ENCODE measurements around the gene NTSR2.

NTSR2 gene

GRCh38 chr2:11659851-11660250 lies 10.1 kb downstream of the NTSR2 start:
- Histone ChIP-seq H2AK5ac (ENCODE audit: low read length, severe bottlenecking) (no peak overlapping the region), H4K8ac (ENCODE audit: low read length) (no peak overlapping the region), H3K23ac (ENCODE audit: low read length in 2 of 2) (no peak overlapping the region), H3K27ac (ENCODE audit: low read length, poor library complexity, severe bottlenecking) (no peak overlapping the region), H2BK120ac (ENCODE audit: low read depth, low read length) (no peak overlapping the region), H4K91ac (ENCODE audit: low read length) (no peak overlapping the region), H3K4ac (ENCODE audit: low read depth in 1 of 2, low read length in 2 of 2) (no peak overlapping the region), H3K4me1 (ENCODE audit: control insufficient read depth, insufficient read depth, low read depth, low read length) (no peaks in the 10 kb centered on the region), H3K9me3 (ENCODE audit: control insufficient read depth, low read length) (peaks cover 14% of the 10 kb centered on the region), H3K36me3 (ENCODE audit: control insufficient read depth in 1 of 2, insufficient read depth in 2 of 2, low read depth in 1 of 2, low read length in 2 of 2) (no peaks in the 10 kb centered on the region), H2BK15ac (ENCODE audit: low read depth, poor library complexity, severe bottlenecking) (no peak overlapping the region), H3K79me1 (replicated peaks; ENCODE audit: low read length, poor library complexity, severe bottlenecking) (no peaks in the 10 kb centered on the region), H3K9ac (ENCODE audit: low read length) (no peak overlapping the region), H3K4me2 (ENCODE audit: low read length, poor library complexity, severe bottlenecking) (no peak overlapping the region), H2AFZ (ENCODE audit: low read depth, low read length) (no peak overlapping the region), H2BK5ac (ENCODE audit: low read depth, low read length, poor library complexity, severe bottlenecking) (no peak overlapping the region), H2BK12ac (ENCODE audit: low read length in 2 of 2) (no peak overlapping the region), H3K27me3 (ENCODE audit: control insufficient read depth in 1 of 2, insufficient read depth in 1 of 2, low read length in 2 of 2) (peaks cover 30 to 54% of the 10 kb centered on the region in 2 experiments), H3K18ac (ENCODE audit: low read depth in 1 of 2, low read length in 2 of 2) (no peak overlapping the region), H3K4me3 (ENCODE audit: insufficient read depth in 1 of 2, low read depth in 1 of 2, low read length in 2 of 2) (no peak overlapping the region), H3K14ac (ENCODE audit: low read length in 2 of 2) (no peak overlapping the region)
- no peak for DNase-seq
- WGBS, result 90% methylated on average over 10 of the region's 10 CpGs

DNA sequence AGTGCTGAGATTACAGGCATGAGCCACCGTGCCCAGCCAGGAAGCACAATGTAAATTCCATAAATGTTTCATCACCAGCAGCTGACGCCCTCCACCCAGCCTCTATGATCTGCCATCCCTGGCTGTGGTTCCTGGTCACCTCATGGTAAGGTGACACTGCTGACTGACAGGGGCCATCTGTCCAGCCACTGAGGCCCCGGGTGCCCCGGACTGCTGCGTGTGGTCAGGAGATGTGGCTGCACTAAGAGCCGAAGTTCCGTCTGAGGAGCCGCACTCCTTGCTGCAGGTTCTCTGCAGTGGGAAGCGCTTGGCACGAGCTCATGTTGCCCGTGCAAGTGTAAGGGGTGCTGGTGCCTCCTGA lies 10.9 kb downstream of the NTSR2 start:
- no peak overlapping the region for H3K23ac ChIP-seq (ENCODE audit: low read length in 2 of 2)
- 91% methylated on average over 11 of the region's 11 CpGs for WGBS

DNA sequence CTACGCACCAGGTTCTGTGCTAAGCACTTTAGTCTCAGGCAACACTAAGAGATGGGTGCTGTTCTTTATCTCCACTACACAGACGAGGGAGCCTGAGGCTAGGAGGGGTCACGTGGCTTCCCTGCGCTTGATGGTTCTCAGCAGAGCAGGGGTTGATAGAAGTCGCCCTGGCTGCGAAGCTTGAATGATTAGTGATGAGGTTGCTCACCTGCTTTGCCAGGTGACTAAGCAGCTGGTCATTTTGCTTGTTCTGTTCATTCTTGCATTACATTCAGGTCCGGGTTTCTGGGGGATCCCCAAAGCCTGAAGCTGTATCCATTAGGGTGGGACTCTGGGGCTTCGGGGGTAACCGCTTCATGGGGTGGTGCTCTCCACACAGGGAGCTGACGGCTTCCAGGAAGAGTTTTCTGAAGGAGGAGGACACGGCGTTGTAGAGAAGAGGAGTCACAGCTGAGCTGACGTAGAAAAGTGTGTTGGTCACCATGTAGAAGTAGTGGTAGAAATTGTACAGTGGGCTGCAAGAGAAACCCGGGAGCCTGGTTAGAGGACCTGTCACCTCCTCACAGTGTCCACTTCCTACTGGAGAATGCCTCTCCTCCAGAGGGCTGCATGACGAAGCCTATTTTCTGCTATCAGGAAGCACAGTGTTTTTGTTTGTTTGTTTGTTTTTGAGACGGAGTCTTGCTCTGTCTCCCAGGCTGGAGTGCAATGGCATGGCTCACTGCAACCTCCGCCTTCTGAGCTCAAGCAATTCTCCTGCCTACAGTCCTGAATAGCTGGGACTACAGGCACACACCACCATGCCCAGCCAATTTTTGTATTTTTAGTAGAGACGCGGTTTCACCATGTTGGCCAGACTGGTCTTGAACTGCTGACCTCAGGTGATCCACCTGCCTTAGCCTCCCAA lies 11.5 kb downstream of the NTSR2 start:
- H3K36me3 ChIP-seq (ENCODE audit: control insufficient read depth in 1 of 2, insufficient read depth in 2 of 2, low read depth in 1 of 2, low read length in 2 of 2), result no peaks in the 10 kb centered on the region
- H3K27ac ChIP-seq (ENCODE audit: low read length, poor library complexity, severe bottlenecking), result no peak overlapping the region
- no peak overlapping the region for H3K23ac ChIP-seq (ENCODE audit: low read length in 2 of 2)
- H3K4me3 ChIP-seq (ENCODE audit: insufficient read depth in 1 of 2, low read depth in 1 of 2, low read length in 2 of 2), result no peak overlapping the region
- no peak overlapping the region for H2BK5ac ChIP-seq (ENCODE audit: low read depth, low read length, poor library complexity, severe bottlenecking)
- H3K4ac ChIP-seq (ENCODE audit: low read depth in 1 of 2, low read length in 2 of 2), result no peak overlapping the region
- H3K4me2 ChIP-seq (ENCODE audit: low read length, poor library complexity, severe bottlenecking), result no peak overlapping the region
- H3K27me3 ChIP-seq (ENCODE audit: control insufficient read depth in 1 of 2, insufficient read depth in 1 of 2, low read length in 2 of 2), result peaks cover 29 to 52% of the 10 kb centered on the region in 2 experiments
- no peak overlapping the region for H3K14ac ChIP-seq (ENCODE audit: low read length in 2 of 2)
- no peak overlapping the region for H4K91ac ChIP-seq (ENCODE audit: low read length)
- no peak overlapping the region for H2BK12ac ChIP-seq (ENCODE audit: low read length in 2 of 2)
- no peak overlapping the region for H3K9ac ChIP-seq (ENCODE audit: low read length)
- H2AFZ ChIP-seq (ENCODE audit: low read depth, low read length), result no peak overlapping the region
- no peak for DNase-seq
- H4K8ac ChIP-seq (ENCODE audit: low read length), result no peak overlapping the region
- H2BK120ac ChIP-seq (ENCODE audit: low read depth, low read length), result no peak overlapping the region
- H3K9me3 ChIP-seq (ENCODE audit: control insufficient read depth, low read length), result peaks cover 14% of the 10 kb centered on the region
- H3K4me1 ChIP-seq (ENCODE audit: control insufficient read depth, insufficient read depth, low read depth, low read length), result no peaks in the 10 kb centered on the region
- no peaks in the 10 kb centered on the region for H3K79me1 ChIP-seq (replicated peaks; ENCODE audit: low read length, poor library complexity, severe bottlenecking)
- H2AK5ac ChIP-seq (ENCODE audit: low read length, severe bottlenecking), result no peak overlapping the region
- no peak overlapping the region for H3K18ac ChIP-seq (ENCODE audit: low read depth in 1 of 2, low read length in 2 of 2)
- no peak overlapping the region for H2BK15ac ChIP-seq (ENCODE audit: low read depth, poor library complexity, severe bottlenecking)
- WGBS, result 85% methylated on average over 18 of the region's 19 CpGs

More for the DNA sequence above, 10.9 kb downstream of the NTSR2 start:
- no peak overlapping the region for H2AFZ ChIP-seq (ENCODE audit: low read depth, low read length)
- no peak overlapping the region for H3K18ac ChIP-seq (ENCODE audit: low read depth in 1 of 2, low read length in 2 of 2)
- H3K27me3 ChIP-seq (ENCODE audit: control insufficient read depth in 1 of 2, insufficient read depth in 1 of 2, low read length in 2 of 2), result peaks cover 29 to 52% of the 10 kb centered on the region in 2 experiments
- no peak overlapping the region for H3K9ac ChIP-seq (ENCODE audit: low read length)
- no peak overlapping the region for H4K8ac ChIP-seq (ENCODE audit: low read length)
- no peak overlapping the region for H3K4me2 ChIP-seq (ENCODE audit: low read length, poor library complexity, severe bottlenecking)
- no peaks in the 10 kb centered on the region for H3K79me1 ChIP-seq (replicated peaks; ENCODE audit: low read length, poor library complexity, severe bottlenecking)
- H2BK120ac ChIP-seq (ENCODE audit: low read depth, low read length), result no peak overlapping the region
- H3K4me1 ChIP-seq (ENCODE audit: control insufficient read depth, insufficient read depth, low read depth, low read length), result no peaks in the 10 kb centered on the region
- H4K91ac ChIP-seq (ENCODE audit: low read length), result no peak overlapping the region
- no peak overlapping the region for H2BK15ac ChIP-seq (ENCODE audit: low read depth, poor library complexity, severe bottlenecking)
- no peak overlapping the region for H3K27ac ChIP-seq (ENCODE audit: low read length, poor library complexity, severe bottlenecking)
- no peak overlapping the region for H2AK5ac ChIP-seq (ENCODE audit: low read length, severe bottlenecking)
- peaks cover 14% of the 10 kb centered on the region for H3K9me3 ChIP-seq (ENCODE audit: control insufficient read depth, low read length)
- no peaks in the 10 kb centered on the region for H3K36me3 ChIP-seq (ENCODE audit: control insufficient read depth in 1 of 2, insufficient read depth in 2 of 2, low read depth in 1 of 2, low read length in 2 of 2)
- H2BK12ac ChIP-seq (ENCODE audit: low read length in 2 of 2), result no peak overlapping the region
- DNase-seq, result no peak
- H2BK5ac ChIP-seq (ENCODE audit: low read depth, low read length, poor library complexity, severe bottlenecking), result no peak overlapping the region
- H3K4me3 ChIP-seq (ENCODE audit: insufficient read depth in 1 of 2, low read depth in 1 of 2, low read length in 2 of 2), result no peak overlapping the region
- H3K4ac ChIP-seq (ENCODE audit: low read depth in 1 of 2, low read length in 2 of 2), result no peak overlapping the region
- H3K14ac ChIP-seq (ENCODE audit: low read length in 2 of 2), result no peak overlapping the region

DNA sequence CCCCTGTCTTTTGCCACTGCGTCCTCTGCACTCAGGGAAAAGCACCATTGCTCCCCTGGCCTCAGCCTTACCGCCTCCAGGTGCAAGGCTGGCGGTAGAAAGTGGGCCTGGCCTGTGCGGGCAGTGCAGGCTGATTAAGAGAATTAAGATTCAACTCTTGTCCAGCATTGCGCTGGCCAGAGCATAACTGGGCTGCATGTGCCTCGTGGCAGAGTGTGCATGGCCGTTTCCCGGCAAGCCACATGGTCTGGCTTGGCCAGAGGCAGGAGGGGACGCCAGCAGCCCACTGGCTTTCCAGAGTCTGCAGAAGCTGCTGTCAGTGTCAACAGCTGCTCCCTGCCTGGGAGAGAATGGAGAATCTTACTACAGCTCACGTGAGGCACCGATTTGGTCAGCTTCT lies 12.3 kb downstream of the NTSR2 start:
- no peak for DNase-seq

More for the DNA sequence above, 12.3 kb downstream of the NTSR2 start:
- 87% methylated on average over 11 of the region's 11 CpGs for WGBS
- Histone ChIP-seq H4K8ac (ENCODE audit: low read length) (no peak overlapping the region), H3K18ac (ENCODE audit: low read depth in 1 of 2, low read length in 2 of 2) (no peak overlapping the region), H4K91ac (ENCODE audit: low read length) (no peak overlapping the region), H3K4me2 (ENCODE audit: low read length, poor library complexity, severe bottlenecking) (no peak overlapping the region), H3K79me1 (replicated peaks; ENCODE audit: low read length, poor library complexity, severe bottlenecking) (no peaks in the 10 kb centered on the region), H2AFZ (ENCODE audit: low read depth, low read length) (no peak overlapping the region), H3K27ac (ENCODE audit: low read length, poor library complexity, severe bottlenecking) (no peak overlapping the region), H3K36me3 (ENCODE audit: control insufficient read depth in 1 of 2, insufficient read depth in 2 of 2, low read depth in 1 of 2, low read length in 2 of 2) (no peaks in the 10 kb centered on the region), H2BK120ac (ENCODE audit: low read depth, low read length) (no peak overlapping the region), H3K4me3 (ENCODE audit: insufficient read depth in 1 of 2, low read depth in 1 of 2, low read length in 2 of 2) (no peak overlapping the region), H3K4ac (ENCODE audit: low read depth in 1 of 2, low read length in 2 of 2) (no peak overlapping the region), H3K9ac (ENCODE audit: low read length) (no peak overlapping the region), H2BK15ac (ENCODE audit: low read depth, poor library complexity, severe bottlenecking) (no peak overlapping the region), H2AK5ac (ENCODE audit: low read length, severe bottlenecking) (no peak overlapping the region), H3K27me3 (ENCODE audit: control insufficient read depth in 1 of 2, insufficient read depth in 1 of 2, low read length in 2 of 2) (peaks cover 37 to 56% of the 10 kb centered on the region in 2 experiments), H3K4me1 (ENCODE audit: control insufficient read depth, insufficient read depth, low read depth, low read length) (no peaks in the 10 kb centered on the region), H2BK5ac (ENCODE audit: low read depth, low read length, poor library complexity, severe bottlenecking) (no peak overlapping the region), H2BK12ac (ENCODE audit: low read length in 2 of 2) (no peak overlapping the region), H3K14ac (ENCODE audit: low read length in 2 of 2) (no peak overlapping the region), H3K9me3 (ENCODE audit: control insufficient read depth, low read length) (peaks cover 10% of the 10 kb centered on the region), H3K23ac (ENCODE audit: low read length in 2 of 2) (no peak overlapping the region)

Measured in mesenchymal stem cell (in vitro differentiated cells and primary cell).